Cardiac fibroblast (primary cell): ENCODE results near the gene TUT1.
"Not testable (repeated sequence)": the region's sequence is repeated elsewhere in the genome, so short reads cannot be mapped to it uniquely, and the experiment has no call there.

ENCODE experiments used
- DNase-seq, 2 donors: peaks; one replicate each; pipeline versions ENCODE4 v3.0.0 to v3.0.0-alpha.2; 2010; ENCODE audit warnings: low read depth in 2 of 2
- H3K4me3 ChIP-seq, 2 donors: replicated peaks in 1 of 2; 1 replicate in 1 of 2; 2 replicates in 1 of 2; pipeline ENCODE4 v1.5.1; 2011; ENCODE audit warnings: low read depth in 2 of 2, low read length in 2 of 2, mild to moderate bottlenecking in 2 of 2, moderate library complexity in 1 of 2
- TF ChIP-seq, protein P1 (sequence below): IDR thresholded peaks from one replicate; pipeline ENCODE4 v1.5.1; 2011; ENCODE audit warnings: low read depth, mild to moderate bottlenecking, low read length, inconsistent platforms

Gene TUT1

DNA sequence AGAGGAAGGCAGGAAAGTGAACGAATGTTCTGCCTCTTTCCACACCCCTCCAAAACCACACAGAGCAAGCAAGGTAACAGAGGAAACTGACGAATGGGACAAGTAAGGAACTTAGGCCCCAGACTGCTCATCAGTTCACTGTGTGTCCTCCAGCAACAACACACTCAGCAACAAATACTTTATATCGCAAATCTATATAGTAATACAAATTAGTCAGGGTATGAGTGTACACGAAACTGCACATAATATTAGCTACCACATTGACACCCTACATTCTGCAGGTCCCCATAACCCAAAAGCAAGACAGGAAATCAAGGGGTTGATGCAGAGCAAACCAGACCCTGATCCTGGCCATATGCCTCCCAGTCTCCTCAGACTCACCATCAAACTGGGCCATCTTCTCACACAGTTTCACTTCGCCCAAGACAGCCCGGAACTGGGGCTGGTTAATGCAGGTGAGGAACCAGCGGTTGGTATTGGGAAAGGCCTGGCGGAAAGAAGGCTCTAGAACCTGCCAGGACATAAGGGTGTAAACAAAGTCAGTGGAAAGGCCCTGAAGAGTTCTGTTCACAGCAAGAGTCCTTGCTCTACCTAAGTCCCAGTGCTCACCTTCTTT is 24.2 kb downstream of the TUT1 start:
- TF ChIP-seq, protein P1, sequence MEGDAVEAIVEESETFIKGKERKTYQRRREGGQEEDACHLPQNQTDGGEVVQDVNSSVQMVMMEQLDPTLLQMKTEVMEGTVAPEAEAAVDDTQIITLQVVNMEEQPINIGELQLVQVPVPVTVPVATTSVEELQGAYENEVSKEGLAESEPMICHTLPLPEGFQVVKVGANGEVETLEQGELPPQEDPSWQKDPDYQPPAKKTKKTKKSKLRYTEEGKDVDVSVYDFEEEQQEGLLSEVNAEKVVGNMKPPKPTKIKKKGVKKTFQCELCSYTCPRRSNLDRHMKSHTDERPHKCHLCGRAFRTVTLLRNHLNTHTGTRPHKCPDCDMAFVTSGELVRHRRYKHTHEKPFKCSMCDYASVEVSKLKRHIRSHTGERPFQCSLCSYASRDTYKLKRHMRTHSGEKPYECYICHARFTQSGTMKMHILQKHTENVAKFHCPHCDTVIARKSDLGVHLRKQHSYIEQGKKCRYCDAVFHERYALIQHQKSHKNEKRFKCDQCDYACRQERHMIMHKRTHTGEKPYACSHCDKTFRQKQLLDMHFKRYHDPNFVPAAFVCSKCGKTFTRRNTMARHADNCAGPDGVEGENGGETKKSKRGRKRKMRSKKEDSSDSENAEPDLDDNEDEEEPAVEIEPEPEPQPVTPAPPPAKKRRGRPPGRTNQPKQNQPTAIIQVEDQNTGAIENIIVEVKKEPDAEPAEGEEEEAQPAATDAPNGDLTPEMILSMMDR, result no peak
- DNase-seq, result no peak

DNA sequence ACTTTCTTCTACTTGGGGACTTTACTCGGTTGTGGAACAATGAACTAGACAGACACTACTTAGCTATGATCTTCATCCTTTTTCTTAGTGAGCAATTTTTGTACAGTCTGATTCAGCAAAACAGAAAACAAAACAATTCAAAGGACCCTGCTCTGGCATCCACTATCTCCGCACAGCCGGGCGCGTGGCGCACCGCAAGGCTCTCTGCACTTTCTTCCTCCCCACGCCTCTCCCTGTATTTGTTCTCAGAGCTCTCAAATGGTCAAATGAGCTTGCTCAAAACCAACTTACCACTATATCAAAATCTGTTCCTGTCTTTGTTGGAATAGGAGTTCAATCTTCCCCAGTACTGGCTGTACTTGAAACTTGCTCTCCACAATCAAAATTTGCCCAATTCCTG is 25.1 kb downstream of the TUT1 start:
- no peak overlapping the region for H3K4me3 ChIP-seq
- TF ChIP-seq, protein P1, result no peak
- DNase-seq, result no peak

More for the DNA sequence above, 24.2 kb downstream of the TUT1 start:
- H3K4me3 ChIP-seq, result no peak overlapping the region

DNA sequence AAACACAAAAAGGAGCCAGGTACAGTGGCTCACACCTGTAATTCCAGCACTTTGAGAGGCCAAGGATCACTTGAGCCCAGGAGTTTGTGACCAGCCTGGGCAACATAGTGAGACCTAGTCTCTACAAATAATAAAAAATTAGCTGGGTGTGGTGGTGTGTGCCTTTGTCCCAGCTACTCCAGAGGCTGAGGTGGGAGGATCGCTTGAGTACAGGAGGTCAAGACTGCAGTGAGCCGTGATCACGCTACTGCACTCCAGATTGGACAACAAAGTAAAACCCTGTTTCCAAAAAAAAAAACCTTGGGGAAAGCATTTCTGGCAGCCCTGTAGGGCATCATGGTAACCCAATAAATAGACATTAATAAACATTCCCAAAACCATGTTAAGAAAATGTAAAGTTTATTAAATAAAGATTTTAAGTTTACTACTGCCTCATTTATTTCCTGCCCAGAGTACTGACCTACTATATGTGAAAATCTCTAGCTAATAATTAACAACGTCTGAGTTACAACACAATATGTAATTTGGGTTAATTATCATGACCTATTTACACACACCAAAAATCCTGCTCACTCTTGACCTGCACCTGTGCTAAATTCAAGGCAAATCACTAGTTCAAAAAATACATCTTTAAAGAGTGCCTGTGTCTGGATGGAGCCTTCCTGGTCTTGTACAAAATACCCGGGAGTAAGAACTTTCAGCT is 26.1 kb downstream of the TUT1 start:
- no peak overlapping the region for H3K4me3 ChIP-seq
- TF ChIP-seq, protein P1, result no peak
- no peak for DNase-seq

DNA sequence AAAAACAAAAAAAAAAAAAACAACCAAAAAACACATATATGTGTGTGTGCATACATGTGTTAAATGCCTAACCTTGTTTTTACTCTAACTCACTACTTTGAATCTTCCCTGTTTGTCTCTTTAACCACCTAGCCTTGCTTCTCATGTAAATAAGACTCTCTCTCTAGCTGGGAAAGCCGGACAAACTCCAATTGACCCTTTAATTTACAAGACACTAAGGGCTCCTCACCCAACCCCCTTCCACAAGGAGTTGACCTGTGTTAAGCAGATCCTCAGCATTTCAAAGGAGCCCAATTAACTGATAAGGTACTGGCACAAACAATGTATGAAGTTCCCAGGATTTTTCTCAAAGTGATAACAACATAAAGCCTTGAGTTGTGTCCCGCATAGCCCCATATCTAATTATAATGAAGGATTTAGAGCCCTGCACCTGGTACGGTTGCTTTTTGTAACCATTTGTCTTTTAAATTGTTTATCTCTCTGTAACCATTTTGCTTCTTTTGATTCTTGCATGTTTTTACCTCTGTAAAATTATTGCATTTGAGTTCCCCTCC is 29.6 kb downstream of the TUT1 start:
- H3K4me3 ChIP-seq, DNase-seq: not testable (repeated sequence)

DNA sequence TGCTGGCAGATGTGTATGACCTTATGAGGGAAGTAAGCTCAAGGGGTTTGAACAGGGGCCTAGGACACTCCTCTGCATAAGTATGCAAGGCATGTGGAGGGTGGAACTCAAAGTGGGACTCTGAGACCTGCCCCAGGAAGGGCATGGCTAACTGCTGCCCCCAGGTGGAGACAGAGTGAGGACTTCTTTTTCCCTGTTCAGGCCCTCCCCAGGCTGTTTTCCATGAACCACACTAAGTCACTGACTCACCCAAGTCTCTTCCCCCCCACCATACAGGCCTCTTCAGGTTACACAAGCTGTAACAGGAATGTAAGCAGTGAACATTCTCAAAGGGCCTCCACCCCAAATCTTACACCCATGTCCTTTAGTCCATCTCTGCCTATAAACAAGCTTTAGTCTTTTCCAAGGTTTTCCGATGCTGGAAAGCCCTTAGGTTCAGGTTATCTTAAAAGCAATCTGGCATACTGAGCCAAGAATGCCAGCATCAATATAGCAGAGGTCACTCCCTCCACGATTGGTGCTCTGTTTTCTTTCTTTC is 30.7 kb downstream of the TUT1 start:
- TF ChIP-seq, protein P1, result peak; percentile 88
- peak; percentile 98 to 99 for DNase-seq

DNA sequence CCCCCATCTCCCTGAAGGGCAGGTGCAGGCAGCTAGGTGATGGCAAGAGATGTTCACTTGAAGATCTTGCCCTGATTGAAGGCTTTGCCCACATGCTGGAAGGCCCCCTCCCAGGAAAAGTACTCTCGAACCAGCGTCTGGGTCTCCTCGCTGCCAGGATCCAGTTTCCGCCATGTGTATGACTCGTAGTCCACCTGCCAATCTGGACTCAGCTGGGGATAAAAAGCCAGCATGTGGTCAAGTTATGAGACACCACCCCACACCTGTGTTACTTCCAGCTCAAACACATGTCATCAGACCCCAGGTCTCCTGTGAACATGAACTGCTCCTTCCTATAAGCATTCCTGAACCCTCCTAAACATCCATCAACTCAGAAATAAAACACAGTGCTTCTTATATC is 31.7 kb downstream of the TUT1 start:
- DNase-seq, result not testable (repeated sequence)

More for the DNA sequence above, 30.7 kb downstream of the TUT1 start:
- no peak overlapping the region for H3K4me3 ChIP-seq

DNA sequence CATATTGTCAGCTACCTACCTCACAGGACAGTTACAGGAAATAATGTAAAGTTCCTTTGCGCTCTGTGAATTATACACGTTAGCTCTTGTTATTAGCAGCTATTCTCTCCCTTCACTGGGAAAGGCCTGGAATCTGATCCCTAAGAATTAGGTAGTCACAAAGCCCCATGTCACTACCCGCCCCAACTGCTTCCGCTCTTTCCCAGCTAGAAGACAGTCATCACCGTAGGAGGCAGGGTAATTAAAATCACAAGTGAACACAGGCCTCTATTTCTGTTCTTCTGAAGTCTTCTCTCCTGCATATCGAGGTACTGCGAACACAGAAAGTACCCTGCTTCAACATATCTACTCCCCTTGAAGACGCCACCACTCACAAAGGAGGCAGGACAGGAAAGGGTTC is 32.1 kb downstream of the TUT1 start:
- DNase-seq, result no peak
- H3K4me3 ChIP-seq, result no peak overlapping the region
- TF ChIP-seq, protein P1, result no peak

More for the DNA sequence above, 31.7 kb downstream of the TUT1 start:
- not testable (repeated sequence) for H3K4me3 ChIP-seq
